Activated CD4-positive, alpha-beta T cell treated with anti-CD3 and anti-CD28 coated beads, Interleukin-2, Interleukin-4, amounts not matched to agents 100 ng/mL and 50 ng/mL, durations not matched to agents 16 hours and 8 hours (primary cell): ENCODE data around the gene B4GALNT1.
"Not testable (repeated sequence)": the region's sequence is repeated elsewhere in the genome, so short reads cannot be mapped to it uniquely, and the experiment has no call there.

ENCODE experiments used
- DNase-seq: peaks from one replicate; pipeline ENCODE4 v3.0.0-alpha.2; 2020; ENCODE audit warnings: low spot score

Gene B4GALNT1

DNA sequence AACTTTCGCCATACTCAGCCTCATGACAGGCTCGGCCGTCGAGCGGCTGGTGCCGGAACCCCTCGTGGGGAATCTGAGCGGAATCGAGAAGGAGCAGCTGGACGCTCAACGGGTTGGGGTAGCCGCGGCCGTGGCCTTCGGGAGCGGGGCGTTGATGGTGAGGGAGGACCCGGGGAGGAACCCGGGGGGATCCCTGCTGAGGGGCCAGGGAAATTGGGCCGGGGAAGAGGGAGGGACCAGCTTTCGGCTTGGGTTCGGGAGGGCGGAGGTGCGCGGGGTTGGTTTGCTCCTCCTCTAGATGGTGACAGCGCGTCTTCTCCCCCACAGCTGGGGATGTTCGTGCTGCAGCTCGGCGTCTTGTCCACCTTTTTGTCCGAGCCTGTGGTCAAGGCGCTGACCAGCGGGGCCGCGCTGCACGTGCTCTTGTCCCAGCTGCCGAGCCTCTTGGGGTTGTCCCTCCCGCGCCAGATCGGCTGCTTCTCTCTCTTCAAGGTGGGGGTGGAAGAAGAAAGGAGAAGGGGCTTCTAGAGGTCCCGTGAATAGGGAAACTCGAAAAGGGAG lies 12.0 kb downstream of the B4GALNT1 start:
- DNase-seq = no peak

DNA sequence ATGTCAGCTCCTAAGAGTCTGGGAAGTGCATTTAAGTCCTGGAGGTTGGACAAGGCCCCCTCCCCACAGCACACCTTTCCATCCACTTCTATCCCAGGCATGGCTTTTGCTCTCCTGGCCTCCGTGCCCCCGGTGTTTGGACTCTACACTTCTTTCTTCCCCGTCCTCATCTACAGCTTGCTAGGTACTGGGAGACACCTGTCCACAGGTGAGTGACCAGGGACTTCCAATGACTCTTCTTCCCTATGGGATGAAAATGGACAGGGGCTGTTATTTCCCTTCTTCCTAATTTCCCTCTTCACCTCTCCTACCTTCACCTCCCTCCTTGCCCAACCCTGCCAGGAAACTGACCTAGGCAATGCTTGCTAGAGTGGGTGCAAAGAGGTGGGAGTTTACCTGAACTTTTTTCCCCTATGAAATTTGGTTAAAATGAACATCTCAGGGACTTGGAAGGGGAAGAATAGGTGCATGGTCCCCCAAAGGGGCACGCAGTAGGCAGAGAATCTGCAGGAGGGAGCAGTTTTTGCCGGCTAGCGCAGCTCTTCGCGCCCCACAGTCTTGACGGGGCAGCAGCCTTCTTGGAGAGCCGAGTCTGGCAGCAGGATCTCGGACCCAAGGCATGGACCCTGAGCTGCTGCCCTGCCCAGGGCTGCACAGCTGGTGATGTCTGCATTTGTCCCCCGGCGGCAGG lies 12.6 kb downstream of the B4GALNT1 start:
- DNase-seq = no peak

DNA sequence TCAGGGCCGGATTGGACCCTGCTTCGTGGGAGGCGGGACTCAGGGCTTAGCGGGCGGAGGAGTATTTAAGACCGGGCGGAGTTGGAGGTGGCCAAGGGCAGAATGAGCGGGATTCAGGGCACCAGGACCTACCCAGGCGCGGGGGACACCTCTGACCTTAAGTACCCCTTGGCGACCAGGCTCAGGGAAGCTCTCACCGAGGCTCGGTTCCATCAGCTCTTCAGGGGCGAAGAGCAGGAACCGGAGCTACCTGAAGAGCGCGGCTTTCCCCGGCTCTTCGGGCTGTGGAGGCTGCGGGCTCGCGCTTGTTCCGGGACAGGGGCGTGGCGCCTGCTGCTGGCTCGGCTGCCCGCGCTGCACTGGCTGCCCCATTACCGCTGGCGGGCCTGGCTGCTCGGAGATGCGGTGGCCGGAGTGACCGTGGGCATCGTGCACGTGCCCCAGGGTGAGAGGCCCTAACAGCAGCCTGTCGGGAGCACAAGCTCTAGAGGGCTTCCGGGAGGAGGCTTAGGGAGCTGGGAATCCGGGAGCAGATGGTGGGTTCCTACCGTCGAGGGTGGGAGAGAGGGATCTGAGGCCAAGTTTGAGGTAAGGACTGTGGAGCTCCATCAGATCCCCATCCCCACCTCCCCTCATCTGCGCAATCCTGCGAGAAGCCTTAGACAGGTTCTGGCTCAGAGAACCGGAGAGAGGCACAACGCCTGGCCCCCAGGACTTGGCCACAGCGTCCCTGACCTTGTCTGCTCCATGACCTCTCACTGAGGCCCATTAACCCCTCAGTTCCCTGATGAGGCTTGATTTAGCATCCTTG lies 13.4 kb downstream of the B4GALNT1 start:
- DNase-seq = no peak

DNA sequence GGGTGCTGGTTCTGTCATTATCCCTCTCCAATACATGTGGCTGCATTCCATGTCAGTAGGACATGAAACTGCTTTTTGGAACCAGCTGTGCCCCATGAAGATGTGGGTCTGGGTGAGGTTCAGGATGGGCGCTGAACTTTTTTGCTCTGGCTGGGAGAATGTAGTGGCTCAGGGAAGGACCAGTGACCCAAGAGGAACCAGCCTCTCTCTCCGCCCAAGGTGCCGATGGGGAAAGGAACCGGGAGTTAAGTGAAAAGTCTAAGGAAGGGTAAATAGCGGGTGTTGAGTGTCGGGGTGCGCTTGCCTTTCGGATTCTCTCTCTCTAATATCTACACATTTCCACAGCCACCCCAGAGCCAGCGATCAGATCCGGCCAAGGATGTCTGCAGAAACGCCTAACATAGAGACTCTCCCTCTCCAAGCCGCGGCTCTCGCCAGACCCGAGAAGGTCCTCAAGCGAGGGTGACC lies 14.0 kb downstream of the B4GALNT1 start:
- DNase-seq = no peak

DNA sequence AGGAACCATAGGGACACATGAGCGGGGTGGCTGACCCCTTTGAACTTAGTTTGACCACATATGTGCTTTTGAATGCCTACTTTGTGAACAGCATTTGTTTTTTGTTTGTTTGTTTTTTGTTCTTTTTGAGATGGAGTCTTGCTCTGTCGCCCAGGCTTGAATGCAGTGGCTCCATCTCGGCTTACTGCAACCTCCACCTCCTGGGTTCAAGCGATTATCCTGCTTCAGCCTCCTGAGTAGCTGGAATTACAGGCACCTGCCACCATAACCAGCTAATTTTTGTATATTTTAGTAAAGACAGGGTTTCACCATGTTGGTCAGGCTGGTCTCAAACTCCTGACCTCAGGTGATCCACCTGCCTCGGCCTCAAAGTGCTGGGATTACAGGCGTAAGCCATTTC lies 14.6 kb downstream of the B4GALNT1 start:
- not testable (repeated sequence) for DNase-seq

DNA sequence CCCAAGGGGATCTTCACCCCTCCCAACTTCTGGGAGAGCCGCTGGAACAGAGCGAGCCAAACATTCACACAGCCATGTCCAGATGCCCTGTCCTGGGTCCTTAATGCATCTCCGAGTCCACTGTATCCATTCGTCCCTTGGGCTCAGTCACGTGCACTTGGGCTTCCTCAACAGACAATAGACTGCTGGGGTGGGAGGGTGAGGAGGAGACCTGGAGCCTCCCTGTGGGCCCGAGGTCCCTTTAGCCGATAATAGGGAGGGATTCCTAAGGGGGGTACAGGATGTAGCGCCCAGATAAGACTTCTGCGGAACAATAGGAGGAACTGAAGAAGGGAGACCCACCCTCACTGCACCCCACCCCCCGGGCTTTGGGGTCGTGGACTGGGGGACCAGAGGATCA lies 15.1 kb downstream of the B4GALNT1 start:
- DNase-seq = no peak

DNA sequence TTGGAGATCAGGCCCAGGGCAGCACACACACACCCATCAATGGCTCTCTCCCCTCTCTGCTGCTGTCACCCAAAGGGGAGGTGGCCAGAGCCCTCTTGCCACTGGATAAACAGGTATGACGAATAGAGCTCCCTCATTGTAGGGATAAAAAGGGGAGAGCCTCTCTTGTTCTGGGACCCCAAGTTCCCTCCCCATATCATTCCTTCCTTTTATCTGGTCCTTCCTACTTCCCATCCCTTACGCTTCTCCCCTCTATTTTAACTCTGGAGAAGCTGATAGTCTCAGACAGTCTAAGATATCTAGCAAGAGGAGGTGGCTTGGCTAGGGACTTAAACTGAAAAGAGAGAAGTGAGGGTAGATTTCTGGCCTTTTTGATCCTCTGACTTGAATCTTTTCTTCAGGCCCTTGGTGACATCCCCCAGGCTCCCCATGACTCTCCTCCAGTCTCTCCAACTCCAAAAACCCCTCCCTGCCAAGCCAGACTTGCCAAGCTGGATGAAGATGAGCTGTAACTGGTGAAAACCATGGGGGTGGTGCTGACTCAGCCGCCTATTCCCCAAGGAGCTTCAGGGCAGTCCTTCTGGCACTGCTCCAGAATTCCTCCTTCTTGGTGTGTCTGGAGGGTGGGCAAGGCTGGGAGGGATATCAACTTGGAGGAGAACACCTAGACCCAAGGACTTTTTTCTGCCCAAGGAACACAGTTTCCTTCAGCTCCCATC lies 16.5 kb downstream of the B4GALNT1 start:
- DNase-seq = no peak

DNA sequence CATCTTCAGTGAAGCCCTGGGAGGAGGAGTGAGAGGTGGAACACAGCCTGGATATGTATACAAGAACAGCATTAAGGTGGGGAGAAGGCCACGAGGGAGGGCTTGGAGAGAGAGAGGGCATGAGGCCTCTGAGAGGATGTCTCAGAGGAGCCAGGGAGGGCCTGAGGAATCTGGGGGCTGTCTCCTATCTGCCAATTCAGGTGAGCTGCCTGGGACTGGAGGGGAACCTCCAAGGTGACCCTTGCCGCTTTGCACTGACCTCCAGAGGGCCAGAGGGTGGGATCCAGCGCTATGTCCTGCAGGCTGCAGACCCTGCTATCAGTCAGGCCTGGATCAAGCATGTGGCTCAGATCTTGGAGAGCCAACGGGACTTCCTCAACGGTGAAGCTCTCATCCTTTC lies 17.4 kb downstream of the B4GALNT1 start:
- DNase-seq = no peak

DNA sequence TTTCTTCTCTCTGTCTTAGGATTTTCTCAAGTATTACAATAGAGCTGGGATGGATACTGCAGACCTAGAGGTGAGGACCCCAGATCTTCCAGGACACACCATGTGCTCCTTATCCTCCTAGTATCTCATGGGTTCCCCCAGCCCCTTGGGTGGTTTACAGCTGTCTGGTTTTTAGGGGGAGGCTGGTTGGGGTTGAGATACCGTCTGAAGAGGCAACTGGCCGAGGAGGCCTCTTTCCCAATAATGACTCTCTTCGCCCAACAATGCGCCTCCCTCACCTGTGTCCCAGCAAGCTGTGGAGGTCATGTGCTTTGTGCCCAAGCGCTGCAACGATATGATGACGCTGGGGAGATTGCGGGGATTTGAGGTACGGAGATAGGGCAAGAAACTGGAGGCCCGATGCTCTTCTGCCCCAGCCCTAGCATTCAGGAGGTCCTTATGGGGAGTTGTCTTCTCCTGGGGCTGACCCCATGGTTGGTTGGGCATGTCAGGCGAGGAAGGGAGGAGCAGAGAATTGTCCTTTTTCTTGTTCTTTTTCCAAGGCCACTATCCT lies 18.0 kb downstream of the B4GALNT1 start:
- no peak for DNase-seq

DNA sequence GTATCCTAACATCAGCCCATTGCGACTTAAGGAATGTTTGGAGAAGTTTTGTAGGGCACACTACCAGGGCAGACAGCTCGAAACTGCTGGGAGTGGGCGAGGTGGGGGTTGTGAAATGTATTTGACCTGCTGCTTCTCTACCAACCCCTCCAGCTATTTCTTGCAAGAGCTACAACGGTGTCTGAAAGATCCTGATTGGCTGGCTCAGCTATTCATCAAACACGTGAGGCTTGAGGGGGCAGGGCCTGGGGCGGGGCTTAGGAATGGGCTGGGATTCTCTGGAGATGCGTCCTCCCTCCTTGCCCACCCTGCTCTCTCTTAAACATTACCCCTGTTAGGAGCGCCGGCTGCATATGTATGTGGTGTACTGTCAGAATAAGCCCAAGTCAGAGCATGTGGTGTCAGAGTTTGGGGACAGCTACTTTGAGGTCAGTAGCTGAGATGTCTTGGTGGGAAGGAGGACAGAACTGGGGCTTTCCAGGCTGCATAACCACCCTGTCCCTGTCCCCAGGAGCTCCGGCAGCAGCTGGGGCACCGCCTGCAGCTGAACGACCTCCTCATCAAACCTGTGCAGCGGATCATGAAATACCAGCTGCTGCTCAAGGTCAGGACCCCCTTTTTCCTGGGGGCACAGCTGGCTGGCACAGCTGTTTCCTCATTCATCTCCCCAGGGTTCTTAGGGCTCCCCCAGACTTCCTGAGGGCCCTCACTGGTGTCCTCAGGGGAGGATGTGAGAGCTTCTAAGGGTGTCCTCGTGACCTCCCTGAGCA lies 18.6 kb downstream of the B4GALNT1 start:
- DNase-seq = no peak

DNA sequence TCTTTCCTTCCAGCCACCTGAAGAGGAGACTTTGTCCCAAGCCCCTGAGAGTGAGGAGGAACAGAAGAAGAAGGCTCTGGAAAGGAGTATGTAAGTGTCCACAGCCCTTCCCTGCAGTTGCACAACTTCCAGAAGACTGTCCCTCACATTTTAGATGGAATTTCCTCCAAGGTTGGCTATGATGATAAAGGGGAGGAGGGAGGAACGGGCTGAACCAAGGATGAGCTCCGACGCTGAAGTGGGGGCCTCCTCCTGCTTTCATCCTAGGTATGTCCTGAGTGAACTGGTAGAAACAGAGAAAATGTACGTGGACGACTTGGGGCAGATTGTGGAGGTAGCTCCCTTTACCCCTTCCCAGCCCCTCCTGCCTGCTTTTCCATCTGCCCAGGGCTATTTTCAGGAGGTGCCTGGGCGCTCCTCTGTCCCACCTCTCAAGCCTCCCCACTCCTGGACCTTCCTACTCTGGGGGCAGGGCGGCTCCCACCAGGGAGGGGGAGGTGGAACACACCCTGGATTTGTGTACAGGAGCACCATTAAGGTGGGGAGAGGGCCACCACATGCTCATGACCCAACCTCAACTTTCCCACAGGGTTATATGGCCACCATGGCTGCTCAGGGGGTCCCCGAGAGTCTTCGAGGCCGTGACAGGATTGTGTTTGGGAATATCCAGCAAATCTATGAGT lies 19.4 kb downstream of the B4GALNT1 start:
- no peak for DNase-seq

DNA sequence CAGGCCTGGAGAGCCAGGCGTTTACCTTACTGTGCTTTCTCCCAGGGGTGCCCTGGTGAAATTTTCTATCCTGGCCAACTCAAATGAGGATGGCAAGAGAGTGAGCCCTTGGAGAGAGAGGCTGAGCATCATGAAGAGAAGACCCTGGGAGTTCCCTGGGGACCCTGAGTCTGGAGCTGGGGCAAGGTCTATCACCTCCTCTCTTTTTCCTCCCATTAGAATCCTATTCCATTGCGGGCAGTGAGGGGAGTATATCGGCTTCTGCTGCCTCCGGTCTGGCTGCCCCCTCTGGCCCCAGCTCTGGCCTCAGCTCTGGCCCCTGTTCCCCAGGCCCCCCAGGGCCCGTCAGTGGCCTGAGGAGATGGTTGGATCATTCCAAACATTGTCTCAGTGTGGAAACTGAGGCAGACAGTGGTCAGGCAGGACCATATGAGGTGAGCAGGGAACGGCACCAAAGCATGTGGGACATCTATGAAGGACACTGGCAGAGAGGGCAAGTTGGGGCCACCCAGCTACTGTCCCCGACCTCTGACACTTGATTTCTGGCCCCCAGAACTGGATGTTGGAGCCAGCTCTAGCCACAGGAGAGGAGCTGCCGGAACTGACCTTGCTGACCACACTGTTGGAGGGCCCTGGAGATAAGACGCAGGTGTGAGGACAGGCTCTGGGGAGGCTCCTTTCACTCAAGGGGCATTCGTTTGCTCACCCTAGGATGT lies 20.1 kb downstream of the B4GALNT1 start:
- DNase-seq = no peak

DNA sequence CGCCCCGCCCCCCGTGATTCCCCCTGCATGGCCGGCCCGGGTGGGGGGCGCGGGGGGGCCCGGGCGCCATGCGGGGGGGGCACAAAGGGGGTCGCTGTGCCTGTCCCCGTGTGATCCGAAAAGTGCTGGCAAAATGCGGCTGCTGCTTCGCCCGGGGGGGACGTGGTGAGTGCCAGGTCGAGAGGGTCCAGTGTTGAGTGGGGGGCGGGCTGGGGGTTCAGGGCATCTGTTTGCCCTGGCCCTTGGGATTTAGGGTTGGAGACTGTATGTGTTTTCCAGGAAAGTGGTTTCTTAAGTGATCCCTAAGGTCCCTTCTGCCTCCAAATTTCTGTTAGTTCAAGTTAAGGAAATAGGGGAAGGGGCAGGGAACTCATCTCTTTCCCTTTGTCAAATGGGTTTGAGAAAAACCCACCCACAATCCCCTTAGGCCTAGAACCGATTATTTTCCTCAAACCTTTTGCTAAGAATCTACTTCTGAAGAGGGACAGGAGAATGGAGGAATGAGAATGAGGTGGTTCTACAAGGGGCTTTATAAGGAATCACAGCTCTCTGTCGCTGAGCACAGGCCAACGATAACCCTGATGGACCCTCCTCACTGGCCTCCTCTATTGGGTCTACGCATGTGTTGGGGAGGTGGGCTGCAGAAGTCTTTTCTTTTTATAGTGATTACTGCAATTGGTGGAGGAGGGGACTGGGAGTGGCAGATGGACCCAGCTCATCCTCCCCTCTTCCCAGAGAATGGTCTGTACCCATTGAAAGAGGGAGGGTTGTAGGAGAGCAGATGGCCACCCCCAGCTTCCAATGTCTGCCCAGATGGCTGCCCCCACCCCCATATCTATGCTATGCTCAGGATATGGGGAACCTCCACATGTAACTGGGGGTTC lies 20.9 kb downstream of the B4GALNT1 start:
- no peak for DNase-seq

DNA sequence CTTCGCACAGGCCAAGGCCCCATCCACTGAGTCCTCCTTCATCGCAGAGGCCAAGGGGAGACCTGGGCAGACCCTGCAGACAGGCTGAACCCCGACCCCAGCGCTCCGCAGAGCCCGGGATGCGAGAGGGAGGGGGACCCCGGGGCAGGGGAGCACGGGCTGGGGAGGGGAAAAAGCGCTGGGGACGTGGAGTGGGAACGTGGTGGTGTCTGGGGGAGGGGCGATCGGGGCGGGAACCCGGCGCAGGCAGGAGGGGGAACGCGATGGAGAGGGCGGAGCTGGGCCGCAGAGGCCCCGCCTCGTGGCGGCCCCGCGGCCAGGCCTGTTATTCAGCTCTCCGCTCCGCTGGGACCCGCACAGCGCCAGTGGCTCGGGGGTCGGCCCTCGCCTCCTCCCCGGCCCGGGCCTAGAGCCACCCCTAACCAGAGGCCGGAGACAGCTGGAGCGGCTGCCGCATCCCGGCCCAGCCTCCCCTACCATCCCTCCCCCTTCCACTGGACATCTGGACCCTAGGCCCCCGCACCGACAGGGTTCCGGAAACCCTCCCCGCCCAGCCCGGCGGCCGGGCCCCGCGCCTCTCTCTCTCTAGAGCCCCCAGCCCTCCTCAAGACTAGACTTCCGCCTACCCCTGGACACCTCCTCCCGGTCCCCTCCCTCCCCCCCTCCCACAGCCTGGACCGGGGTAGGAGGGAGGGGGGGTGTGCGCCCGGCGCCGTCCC lies 21.7 kb downstream of the B4GALNT1 start, which contains the start of gene ARHGEF25:
ARHGEF25 (plus strand) TSS at position 328 of the 719 bp plus-strand sequence. CDS start 460 bp downstream, outside the sequence.
- no peak for DNase-seq

DNA sequence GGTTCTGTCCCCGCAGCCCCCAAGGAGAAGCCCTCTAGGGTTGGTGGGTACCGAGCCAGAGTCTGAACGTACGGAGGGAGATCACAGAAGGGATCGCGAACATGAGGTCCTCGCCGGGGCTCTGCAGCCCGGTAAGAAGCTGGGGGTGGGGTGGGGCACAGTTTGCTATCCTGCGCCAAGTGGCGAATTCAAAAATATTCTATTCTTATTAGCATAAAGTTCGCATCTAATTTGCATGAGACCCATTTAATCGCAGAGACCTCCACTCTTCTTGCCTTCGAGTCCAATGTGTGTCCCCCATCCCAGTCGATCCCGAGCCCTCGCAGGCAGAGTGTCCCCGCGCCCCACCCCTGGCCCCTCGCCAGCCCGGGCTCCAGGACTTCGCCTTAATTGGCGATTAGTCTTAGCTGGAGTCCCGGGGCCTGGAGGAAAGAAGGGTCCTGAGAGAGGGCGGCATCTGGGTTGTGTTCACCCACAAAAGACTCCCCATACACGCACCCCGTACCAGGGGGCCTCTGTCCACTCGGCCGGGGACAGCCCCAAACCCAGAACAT lies 22.4 kb downstream of the B4GALNT1 start:
- DNase-seq = no peak

DNA sequence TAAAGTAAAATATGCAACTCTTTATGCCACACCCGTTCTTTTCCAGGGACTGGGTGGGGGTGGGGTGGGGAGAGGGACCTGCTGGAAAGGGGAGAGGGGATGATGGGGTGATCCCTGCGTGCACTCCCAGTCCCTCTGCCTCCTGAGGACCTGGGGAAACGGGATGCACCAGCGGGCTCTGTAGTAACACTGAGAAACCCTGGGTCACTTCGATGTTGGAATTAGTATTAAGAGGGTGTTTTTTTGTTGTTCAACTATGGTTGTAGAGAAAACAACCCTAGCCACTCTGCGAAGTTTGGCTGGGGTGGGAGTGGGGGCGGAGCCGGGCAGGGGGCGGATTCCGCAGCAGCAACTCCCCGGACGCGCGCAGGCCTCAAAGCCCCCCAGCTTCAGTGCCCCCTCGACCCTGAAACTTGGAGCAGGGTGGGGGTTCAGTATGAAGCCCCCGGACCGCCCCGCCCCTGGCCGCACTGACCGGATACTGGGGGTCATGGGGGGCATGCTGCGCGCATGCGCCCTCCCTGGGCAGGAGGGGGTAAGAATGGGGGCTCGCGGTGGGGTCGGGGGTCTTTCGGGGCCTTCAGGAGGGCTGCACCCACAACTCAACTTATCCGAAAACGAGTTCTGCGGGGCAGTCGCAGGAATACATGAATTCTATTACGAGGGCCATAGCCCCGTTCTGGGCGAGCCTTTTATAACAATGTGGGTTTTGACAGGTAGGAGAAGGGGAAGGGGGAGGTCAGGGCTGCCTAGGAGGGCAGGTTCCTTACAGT lies 23.0 kb downstream of the B4GALNT1 start:
- DNase-seq = no peak

DNA sequence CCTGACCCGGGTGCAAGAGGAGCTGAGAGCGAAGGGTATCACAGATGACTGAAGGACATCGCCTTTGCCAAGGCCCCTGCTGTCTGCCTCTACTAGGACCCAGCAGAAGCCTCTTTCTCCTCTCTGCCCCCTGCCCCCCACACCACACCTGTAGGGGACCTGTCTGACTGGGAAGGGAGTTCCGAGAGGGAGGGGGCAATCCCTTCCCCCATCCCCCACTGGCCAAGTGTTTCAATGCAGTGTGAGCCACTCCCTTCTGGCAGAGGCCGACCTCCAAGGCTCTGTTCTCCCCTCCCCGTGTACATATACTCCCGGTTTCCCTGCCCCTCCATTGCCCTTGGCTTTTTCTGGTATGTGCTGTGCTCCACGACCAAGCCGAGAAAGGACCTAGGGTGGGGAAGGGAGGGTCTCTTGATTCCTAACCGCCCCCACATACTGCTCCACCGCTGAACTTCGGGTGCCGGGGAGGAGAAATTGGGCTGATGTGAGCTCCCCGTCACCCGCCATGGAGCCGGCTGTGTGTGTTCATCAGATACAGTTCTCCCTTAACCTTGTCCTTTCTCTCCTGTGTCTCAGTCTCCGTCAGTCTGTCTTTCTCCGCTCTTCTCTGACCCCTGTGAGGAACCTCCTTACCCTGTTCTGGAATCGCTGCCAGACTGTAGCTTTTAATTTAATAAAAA lies 23.8 kb downstream of the B4GALNT1 start:
- DNase-seq = no peak
